Measurements from ENCODE around the gene DMRTC2. TPM values are rescaled to one million over a fixed set of nuclear protein-coding genes. Genes with fewer than 3 reads are reported as not detected.

The DMRTC2 gene
- total and polyA plus RNA-seq, 9 of the 15 experiments (the other 6 are each of a cell fraction or from before 2014, with no cell fraction given) = 0.03 TPM; not detected in 8

DNA sequence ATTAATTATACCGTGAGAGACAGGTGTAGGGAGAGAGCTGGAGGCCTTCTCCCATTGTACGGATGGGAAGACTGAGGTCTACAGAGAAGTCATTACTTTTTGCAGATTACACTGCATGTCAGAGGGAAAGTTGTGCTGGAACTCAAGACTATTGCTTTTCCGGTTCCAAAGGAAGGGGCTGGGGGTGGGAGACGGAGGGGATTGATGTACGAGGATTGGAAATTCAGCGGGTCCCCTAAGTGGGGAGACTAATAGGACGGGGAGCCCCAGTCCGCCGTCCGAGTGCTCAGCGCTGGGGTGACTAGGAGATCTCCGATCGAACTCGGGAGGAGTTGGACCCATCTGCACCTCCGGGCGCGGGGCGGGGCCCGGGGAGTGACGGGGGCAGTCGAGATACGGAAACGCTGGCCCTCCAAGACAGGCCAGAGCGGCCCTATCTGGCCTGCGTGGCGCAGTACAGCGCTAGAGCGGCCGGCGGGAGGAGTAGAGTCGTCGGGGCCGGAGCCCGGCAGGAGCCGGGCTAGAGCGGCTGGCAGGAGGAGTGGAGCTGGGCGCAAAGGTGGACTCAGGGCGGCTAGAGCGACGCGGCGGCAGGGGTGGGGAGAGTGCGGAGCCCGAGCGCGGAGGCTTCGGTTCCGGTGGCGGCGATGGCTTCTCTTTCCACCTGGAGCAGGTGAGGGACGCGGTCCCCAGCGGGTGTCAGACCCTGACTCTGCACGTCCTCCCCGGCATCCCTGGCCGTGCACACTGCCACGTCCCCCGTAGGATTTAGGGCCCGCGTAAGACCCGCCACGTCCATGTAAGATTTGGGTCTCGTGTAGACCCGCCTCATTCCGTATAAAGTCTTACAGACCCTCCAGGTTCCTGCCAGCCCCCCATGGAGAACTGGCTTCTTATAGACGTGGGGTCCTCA is 39.2 kb downstream of the DMRTC2 start (continued):
- TF ChIP-seq, protein P1, sequence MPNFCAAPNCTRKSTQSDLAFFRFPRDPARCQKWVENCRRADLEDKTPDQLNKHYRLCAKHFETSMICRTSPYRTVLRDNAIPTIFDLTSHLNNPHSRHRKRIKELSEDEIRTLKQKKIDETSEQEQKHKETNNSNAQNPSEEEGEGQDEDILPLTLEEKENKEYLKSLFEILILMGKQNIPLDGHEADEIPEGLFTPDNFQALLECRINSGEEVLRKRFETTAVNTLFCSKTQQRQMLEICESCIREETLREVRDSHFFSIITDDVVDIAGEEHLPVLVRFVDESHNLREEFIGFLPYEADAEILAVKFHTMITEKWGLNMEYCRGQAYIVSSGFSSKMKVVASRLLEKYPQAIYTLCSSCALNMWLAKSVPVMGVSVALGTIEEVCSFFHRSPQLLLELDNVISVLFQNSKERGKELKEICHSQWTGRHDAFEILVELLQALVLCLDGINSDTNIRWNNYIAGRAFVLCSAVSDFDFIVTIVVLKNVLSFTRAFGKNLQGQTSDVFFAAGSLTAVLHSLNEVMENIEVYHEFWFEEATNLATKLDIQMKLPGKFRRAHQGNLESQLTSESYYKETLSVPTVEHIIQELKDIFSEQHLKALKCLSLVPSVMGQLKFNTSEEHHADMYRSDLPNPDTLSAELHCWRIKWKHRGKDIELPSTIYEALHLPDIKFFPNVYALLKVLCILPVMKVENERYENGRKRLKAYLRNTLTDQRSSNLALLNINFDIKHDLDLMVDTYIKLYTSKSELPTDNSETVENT (CRISPR knock-in tag; IDR thresholded peaks at IDR 0.05) = peak; percentile 100
- TF ChIP-seq NFYB (IDR thresholded peaks at IDR 0.05; ENCODE audit: extremely low read depth, insufficient read length) (no peak), SP2 (IDR thresholded peaks at IDR 0.05; ENCODE audit: extremely low read depth, low read depth, low read length, poor library complexity, severe bottlenecking) (peak; percentile 100), ZNF232 (CRISPR knock-in tag; IDR thresholded peaks at IDR 0.05) (no peak), ZNF408 (CRISPR knock-in tag; IDR thresholded peaks at IDR 0.05; ENCODE audit: low read depth) (no peak), RBM14 (IDR thresholded peaks at IDR 0.05; ENCODE audit: borderline replicate concordance, insufficient read depth, low read depth, low read length) (no peak), ZKSCAN3 (CRISPR knock-in tag; IDR thresholded peaks at IDR 0.05) (no peak), TAF1 (IDR thresholded peaks at IDR 0.05; ENCODE audit: control insufficient read depth, extremely low read depth, insufficient read depth, low read length, severe bottlenecking) (peak; percentile 76), U2AF1 (optimal IDR thresholded peaks at IDR 0.05; ENCODE audit: low read depth, low read length) (peak; percentile 99), MTA1 (IDR thresholded peaks at IDR 0.05; ENCODE audit: borderline replicate concordance) (peak; percentile 62; the same call in 1 of the 2 replicates), GABPB2 (CRISPR knock-in tag; conservative IDR thresholded peaks at IDR 0.05) (no peak), NCOA4 (IDR thresholded peaks at IDR 0.05; ENCODE audit: partially characterized antibody) (peak; percentile 97), CCAR2 (IDR thresholded peaks at IDR 0.05; ENCODE audit: low read depth, low read length) (no peak), SMARCC2 (IDR thresholded peaks at IDR 0.05; ENCODE audit: low read depth) (no peak), KAT8 (IDR thresholded peaks at IDR 0.05; ENCODE audit: low read depth) (no peak)
- TF ChIP-seq, protein P2, sequence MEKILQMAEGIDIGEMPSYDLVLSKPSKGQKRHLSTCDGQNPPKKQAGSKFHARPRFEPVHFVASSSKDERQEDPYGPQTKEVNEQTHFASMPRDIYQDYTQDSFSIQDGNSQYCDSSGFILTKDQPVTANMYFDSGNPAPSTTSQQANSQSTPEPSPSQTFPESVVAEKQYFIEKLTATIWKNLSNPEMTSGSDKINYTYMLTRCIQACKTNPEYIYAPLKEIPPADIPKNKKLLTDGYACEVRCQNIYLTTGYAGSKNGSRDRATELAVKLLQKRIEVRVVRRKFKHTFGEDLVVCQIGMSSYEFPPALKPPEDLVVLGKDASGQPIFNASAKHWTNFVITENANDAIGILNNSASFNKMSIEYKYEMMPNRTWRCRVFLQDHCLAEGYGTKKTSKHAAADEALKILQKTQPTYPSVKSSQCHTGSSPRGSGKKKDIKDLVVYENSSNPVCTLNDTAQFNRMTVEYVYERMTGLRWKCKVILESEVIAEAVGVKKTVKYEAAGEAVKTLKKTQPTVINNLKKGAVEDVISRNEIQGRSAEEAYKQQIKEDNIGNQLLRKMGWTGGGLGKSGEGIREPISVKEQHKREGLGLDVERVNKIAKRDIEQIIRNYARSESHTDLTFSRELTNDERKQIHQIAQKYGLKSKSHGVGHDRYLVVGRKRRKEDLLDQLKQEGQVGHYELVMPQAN (IDR thresholded peaks at IDR 0.05; ENCODE audit: borderline replicate concordance) = peak; percentile 85
- TF ChIP-seq, protein P3, sequence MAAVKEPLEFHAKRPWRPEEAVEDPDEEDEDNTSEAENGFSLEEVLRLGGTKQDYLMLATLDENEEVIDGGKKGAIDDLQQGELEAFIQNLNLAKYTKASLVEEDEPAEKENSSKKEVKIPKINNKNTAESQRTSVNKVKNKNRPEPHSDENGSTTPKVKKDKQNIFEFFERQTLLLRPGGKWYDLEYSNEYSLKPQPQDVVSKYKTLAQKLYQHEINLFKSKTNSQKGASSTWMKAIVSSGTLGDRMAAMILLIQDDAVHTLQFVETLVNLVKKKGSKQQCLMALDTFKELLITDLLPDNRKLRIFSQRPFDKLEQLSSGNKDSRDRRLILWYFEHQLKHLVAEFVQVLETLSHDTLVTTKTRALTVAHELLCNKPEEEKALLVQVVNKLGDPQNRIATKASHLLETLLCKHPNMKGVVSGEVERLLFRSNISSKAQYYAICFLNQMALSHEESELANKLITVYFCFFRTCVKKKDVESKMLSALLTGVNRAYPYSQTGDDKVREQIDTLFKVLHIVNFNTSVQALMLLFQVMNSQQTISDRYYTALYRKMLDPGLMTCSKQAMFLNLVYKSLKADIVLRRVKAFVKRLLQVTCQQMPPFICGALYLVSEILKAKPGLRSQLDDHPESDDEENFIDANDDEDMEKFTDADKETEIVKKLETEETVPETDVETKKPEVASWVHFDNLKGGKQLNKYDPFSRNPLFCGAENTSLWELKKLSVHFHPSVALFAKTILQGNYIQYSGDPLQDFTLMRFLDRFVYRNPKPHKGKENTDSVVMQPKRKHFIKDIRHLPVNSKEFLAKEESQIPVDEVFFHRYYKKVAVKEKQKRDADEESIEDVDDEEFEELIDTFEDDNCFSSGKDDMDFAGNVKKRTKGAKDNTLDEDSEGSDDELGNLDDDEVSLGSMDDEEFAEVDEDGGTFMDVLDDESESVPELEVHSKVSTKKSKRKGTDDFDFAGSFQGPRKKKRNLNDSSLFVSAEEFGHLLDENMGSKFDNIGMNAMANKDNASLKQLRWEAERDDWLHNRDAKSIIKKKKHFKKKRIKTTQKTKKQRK (IDR thresholded peaks at IDR 0.05; ENCODE audit: borderline replicate concordance, low read depth, low read length) = no peak
- TF ChIP-seq, protein P4, sequence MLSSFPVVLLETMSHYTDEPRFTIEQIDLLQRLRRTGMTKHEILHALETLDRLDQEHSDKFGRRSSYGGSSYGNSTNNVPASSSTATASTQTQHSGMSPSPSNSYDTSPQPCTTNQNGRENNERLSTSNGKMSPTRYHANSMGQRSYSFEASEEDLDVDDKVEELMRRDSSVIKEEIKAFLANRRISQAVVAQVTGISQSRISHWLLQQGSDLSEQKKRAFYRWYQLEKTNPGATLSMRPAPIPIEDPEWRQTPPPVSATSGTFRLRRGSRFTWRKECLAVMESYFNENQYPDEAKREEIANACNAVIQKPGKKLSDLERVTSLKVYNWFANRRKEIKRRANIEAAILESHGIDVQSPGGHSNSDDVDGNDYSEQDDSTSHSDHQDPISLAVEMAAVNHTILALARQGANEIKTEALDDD (IDR thresholded peaks at IDR 0.05) = peak; percentile 12; the same call in 1 of the 2 replicates
